ENCODE results near the gene CLCA2.

GRCh38 chr1:86498281-86498680 lies 74.3 kb downstream of the CLCA2 start:
- TF ChIP-seq, protein P1, sequence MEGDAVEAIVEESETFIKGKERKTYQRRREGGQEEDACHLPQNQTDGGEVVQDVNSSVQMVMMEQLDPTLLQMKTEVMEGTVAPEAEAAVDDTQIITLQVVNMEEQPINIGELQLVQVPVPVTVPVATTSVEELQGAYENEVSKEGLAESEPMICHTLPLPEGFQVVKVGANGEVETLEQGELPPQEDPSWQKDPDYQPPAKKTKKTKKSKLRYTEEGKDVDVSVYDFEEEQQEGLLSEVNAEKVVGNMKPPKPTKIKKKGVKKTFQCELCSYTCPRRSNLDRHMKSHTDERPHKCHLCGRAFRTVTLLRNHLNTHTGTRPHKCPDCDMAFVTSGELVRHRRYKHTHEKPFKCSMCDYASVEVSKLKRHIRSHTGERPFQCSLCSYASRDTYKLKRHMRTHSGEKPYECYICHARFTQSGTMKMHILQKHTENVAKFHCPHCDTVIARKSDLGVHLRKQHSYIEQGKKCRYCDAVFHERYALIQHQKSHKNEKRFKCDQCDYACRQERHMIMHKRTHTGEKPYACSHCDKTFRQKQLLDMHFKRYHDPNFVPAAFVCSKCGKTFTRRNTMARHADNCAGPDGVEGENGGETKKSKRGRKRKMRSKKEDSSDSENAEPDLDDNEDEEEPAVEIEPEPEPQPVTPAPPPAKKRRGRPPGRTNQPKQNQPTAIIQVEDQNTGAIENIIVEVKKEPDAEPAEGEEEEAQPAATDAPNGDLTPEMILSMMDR (conservative IDR thresholded peaks at IDR 0.05; ENCODE audit: low read depth, low read length), result no peak
- no peak for TF ChIP-seq EZH2 (IDR thresholded peaks at IDR 0.05; ENCODE audit: borderline replicate concordance, low read depth, low read length, poor library complexity, severe bottlenecking)

All from A673 (cell line).